Glutamatergic neuron (in vitro differentiated cells): ENCODE measurements around the gene VOPP1. TPM values are rescaled to one million over a fixed set of nuclear protein-coding genes. Genes with fewer than 3 reads are reported as not detected.

Experiments
- DNase-seq: peaks from one replicate; pipeline ENCODE4 v3.0.0; 2022
- H3K27ac Mint-ChIP-seq: one replicate; pipeline ENCODE4 v1.8.0; 2020; ENCODE audit warnings: mild to moderate bottlenecking, mixed read lengths, inconsistent platforms; ENCODE audit not compliant: unreplicated experiment
- H3K27me3 Mint-ChIP-seq: one replicate; pipeline ENCODE4 v1.8.0; 2020; ENCODE audit warnings: mild to moderate bottlenecking, moderate library complexity, mixed read lengths, inconsistent platforms; ENCODE audit not compliant: unreplicated experiment
- H3K36me3 Mint-ChIP-seq: one replicate; pipeline ENCODE4 v1.8.0; 2020; ENCODE audit warnings: mild to moderate bottlenecking, mixed read lengths, inconsistent platforms; ENCODE audit not compliant: unreplicated experiment
- H3K4me1 Mint-ChIP-seq: one replicate; pipeline ENCODE4 v1.8.0; 2020; ENCODE audit warnings: mild to moderate bottlenecking, low read depth, mixed read lengths, inconsistent platforms; ENCODE audit not compliant: unreplicated experiment
- H3K4me3 Mint-ChIP-seq: one replicate; pipeline ENCODE4 v1.8.0; 2020; ENCODE audit warnings: mild to moderate bottlenecking, mixed read lengths, inconsistent platforms; ENCODE audit not compliant: unreplicated experiment
- H3K9me3 Mint-ChIP-seq: one replicate; pipeline ENCODE4 v1.8.0; 2020; ENCODE audit warnings: mild to moderate bottlenecking, moderate library complexity, mixed read lengths, inconsistent platforms; ENCODE audit not compliant: unreplicated experiment
- total RNA-seq: library from RNA; stranded (reverse); fragmentation: NEBNext Ultra II Directional; extraction: Animal tissue kit (Norgen Biotek cat#: 25700); gene quantifications from one replicate; pipeline ENCODE4 v1.2.1, GENCODE V29; 2021; ENCODE audit not compliant: unreplicated experiment
- TF ChIP-seq, protein P1 (sequence below): fragments of 200-600 bp; sonication (generic); IDR thresholded peaks from one replicate; pipeline ENCODE4 v1.5.0; 2021; ENCODE audit not compliant: partially characterized antibody, unreplicated experiment

Gene VOPP1
- total RNA-seq, 1 donor from 2014 or later = 30.6 TPM

DNA sequence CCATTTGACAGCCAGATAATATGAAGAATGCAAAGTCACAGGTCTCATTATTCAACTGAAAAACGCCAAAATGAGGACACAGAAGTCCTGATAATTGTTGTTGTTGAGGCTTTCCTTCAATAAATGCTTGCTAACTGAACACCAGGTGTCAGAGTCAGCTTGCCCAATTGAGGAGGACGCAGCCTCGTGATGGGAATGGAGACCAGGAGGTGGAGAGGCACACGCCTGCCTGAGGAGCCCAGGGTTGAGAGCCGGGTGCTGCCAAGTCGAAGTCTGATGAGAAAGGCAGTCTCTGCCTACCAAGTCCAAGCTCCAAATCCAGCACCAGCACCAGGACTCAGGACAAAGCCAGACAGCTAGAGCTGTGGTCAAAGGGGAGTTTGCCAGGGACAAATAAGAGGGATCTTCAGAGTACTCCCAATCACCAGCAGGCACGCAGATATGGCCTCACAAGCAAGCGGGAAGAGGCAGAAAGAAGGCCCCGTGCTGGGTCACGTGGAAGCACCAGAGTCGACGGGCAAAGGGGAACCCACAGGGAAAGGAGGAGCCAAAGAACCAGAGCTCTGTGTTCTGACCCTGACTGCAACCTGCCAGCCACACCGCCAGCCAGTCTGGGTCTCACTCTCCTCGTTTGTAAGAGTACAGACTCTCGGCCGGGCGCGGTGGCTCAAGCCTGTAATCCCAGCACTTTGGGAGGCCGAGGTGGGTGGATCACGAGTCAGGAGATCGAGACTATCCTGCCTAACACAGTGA is 47.6 kb downstream of the VOPP1 start:
- Mint-ChIP-seq H3K9me3 (no peaks in the 10 kb centered on the region), H3K4me1 (peaks cover 22% of the 10 kb centered on the region), H3K4me3 (no peak overlapping the region), H3K27ac (no peak overlapping the region), H3K36me3 (peaks cover 4% of the 10 kb centered on the region), H3K27me3 (peaks cover 5% of the 10 kb centered on the region)
- DNase-seq = no peak
- TF ChIP-seq, protein P1, sequence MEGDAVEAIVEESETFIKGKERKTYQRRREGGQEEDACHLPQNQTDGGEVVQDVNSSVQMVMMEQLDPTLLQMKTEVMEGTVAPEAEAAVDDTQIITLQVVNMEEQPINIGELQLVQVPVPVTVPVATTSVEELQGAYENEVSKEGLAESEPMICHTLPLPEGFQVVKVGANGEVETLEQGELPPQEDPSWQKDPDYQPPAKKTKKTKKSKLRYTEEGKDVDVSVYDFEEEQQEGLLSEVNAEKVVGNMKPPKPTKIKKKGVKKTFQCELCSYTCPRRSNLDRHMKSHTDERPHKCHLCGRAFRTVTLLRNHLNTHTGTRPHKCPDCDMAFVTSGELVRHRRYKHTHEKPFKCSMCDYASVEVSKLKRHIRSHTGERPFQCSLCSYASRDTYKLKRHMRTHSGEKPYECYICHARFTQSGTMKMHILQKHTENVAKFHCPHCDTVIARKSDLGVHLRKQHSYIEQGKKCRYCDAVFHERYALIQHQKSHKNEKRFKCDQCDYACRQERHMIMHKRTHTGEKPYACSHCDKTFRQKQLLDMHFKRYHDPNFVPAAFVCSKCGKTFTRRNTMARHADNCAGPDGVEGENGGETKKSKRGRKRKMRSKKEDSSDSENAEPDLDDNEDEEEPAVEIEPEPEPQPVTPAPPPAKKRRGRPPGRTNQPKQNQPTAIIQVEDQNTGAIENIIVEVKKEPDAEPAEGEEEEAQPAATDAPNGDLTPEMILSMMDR = no peak

DNA sequence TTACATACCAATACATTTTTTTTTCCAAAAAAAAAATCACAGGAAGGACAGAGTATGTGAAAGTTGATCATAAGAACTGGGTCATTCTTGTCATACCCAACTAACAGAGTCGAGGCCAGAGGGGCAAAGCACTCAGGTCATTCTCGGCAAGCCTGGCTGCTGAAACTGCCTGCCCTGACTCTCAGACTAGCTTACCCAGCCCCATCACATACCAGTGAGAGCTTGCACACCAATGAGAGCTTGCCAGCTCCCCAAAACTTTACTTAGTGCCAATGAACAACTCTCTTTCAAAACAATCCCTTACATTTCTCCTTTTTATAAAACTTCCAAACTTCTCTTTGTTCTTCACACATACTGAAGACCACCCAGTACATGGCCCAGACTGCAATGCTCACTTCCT is 48.9 kb downstream of the VOPP1 start:
- no peak overlapping the region for H3K4me3 Mint-ChIP-seq
- H3K9me3 Mint-ChIP-seq = no peaks in the 10 kb centered on the region

DNA sequence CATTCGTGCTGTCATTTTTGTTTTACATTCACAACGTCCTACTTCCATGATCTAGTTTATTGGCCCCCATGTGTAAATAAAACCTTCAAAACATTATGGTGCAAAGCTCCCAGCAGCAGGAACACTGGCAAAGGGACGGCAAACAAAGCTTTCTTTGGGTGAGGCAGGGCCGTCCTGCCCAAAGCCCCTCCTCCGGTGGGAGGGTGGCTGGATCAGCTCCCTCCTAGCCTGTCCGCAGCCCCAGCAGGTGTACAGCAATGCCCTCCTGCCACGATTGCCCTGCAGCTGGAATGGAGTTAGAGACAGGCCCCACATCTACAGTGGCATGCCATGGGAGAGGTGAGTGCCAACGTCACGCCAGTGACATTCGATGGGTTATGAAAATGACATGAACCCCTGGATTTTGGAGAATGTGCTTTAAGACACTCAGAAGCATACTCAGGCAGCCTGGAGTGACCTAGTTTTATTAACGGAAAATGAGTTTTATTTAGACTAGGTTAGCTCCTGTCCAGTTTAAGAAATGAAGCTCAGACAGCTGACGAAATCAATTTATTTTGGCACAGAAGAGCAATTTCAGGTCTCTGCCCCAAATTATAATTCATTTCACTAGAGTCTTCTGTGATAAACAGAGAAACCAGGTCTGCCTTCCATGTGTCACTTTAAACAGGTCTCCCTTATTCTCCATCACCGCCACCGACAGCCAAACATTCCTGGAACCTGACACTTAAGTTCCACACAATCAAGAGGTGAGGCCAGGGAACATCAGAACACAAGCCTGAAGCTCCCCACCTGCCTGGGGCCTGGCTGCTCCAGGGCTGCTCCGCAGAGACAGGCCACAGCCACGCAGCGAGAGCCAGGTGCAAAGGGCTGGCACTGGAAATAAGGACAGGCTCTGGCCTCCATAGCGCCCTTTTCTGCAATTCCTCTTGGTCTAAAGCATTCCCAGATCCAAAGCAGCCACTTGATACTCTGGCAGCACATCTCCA is 50.1 kb downstream of the VOPP1 start:
- no peak overlapping the region for H3K27ac Mint-ChIP-seq
- H3K27me3 Mint-ChIP-seq = peaks cover 2% of the 10 kb centered on the region
- peaks cover 17% of the 10 kb centered on the region for H3K4me1 Mint-ChIP-seq
- DNase-seq = no peak
- H3K4me3 Mint-ChIP-seq = no peak overlapping the region
- H3K36me3 Mint-ChIP-seq = peaks cover 4% of the 10 kb centered on the region
- TF ChIP-seq, protein P1 = no peak
- no peaks in the 10 kb centered on the region for H3K9me3 Mint-ChIP-seq

More for the DNA sequence above, 48.9 kb downstream of the VOPP1 start:
- H3K27ac Mint-ChIP-seq = no peak overlapping the region
- H3K27me3 Mint-ChIP-seq = peaks cover 5% of the 10 kb centered on the region
- TF ChIP-seq, protein P1 = no peak
- no peak for DNase-seq
- H3K4me1 Mint-ChIP-seq = peaks cover 22% of the 10 kb centered on the region
- H3K36me3 Mint-ChIP-seq = peaks cover 4% of the 10 kb centered on the region

DNA sequence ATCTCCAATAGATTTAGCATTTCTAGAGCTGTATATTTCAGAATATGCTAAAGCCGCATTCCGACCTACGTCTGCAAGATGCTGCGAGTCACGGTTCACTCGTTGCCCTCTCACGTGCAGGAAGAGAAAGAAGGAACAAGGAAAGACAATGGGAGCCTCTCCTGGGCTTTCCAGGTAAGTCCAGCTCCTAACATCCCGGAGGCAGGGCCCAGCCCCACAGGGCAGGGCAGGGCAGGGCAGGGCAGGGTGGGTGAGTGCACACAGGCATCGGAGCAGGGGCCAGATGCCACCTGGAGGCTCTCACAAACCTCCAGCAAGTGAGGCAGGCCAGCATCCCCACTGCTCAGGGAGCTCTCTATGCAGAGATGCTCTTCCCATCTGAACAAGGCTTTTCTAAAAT is 50.8 kb downstream of the VOPP1 start:
- H3K9me3 Mint-ChIP-seq = no peaks in the 10 kb centered on the region
- H3K4me3 Mint-ChIP-seq = no peak overlapping the region
- H3K4me1 Mint-ChIP-seq = peaks cover 13% of the 10 kb centered on the region
- DNase-seq = no peak
- H3K27me3 Mint-ChIP-seq = peaks cover 2% of the 10 kb centered on the region
- no peak overlapping the region for H3K27ac Mint-ChIP-seq
- peaks cover 4% of the 10 kb centered on the region for H3K36me3 Mint-ChIP-seq
- TF ChIP-seq, protein P1 = no peak
